Measurements from ENCODE around the gene TBC1D9. TPM values are rescaled to one million over a fixed set of nuclear protein-coding genes. Genes with fewer than 3 reads are reported as not detected.

TBC1D9 gene
- total RNA-seq, 1 donor from 2014 or later: 76.6 TPM

GRCh38 chr4:140688711-140689598 lies 67.2 kb downstream of the TBC1D9 start:
- DNase-seq: no peak

DNA sequence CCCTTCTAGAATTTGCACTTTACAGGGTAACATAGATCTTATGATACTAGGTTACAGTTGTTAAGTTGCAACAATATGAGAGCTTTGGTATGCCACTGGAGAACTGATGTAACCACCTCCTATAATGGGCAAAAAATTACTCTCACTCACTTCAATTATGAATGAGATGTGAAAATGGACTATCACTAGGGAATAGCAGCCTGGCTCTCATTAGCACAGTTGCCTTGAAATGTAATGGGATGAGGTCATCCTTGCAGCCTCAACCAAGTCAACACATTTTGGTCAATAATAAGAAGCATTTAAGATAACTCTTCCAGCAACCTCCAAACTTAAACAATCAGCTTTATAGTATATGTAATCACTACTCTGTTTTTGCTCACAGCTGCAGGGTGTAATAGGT lies 69.4 kb downstream of the TBC1D9 start:
- no peak for DNase-seq

DNA sequence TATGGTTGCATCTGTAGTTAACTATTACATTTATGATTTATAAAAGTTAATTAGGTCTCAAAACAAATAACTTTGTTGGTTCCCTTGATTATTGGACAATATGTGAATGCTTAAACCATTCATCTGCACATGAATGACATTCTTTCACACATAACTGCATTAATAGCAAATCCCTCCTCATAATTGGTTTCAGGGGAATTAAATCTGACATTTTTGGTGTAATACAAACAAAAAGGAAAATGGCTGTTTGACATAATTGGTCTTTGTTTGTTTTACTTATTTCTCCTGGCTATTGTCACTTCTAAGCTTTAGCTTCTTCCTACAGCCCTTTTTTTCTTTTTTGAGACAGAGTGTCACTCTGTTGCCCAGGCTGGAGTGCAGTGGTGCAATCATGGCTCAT lies 71.9 kb downstream of the TBC1D9 start:
- no peak for DNase-seq

DNA sequence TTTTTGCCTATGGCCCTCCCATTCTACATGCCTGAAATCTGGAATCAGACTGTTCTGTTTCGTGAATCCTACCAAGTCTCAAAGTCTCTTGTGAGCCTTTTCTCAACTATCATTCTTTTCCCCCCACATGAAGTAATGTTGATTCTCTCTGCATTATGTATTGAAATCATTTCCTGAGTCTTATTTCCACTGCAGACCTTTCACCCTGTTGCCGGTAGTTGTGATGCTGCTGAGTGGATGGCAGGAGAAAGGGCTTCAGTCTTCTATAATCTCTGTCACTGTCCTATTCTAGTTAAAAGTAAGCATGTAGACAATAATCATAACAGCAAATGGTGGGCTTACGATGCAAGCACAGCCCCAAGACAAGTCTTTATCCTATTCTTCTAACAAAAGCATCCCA lies 75.0 kb downstream of the TBC1D9 start:
- peak; percentile 56 for DNase-seq

DNA sequence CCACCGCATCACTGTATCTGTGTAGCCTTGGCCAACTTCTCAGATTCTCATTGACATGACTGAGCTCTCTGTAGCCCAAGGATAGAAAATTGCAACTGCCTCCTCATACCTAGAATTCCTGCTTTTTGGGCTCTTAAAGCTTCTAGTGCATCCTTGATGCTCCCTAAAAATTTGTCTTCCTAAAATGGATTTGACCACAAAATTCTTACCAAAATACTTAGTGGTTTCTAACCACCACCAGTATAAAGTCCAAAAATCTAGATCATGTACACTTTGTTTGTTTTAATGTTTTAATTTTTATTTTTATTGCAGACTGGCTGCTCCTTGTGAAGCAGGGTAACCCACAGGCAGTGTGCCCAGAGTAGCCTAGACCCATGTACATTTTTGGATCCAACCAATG lies 75.5 kb downstream of the TBC1D9 start:
- no peak for DNase-seq

- no peak for DNase-seq
Observed at GRCh38 chr4:140679576-140679975, 76.6 kb downstream of the TBC1D9 start.

GRCh38 chr4:140675599-140676231 lies 80.5 kb downstream of the TBC1D9 start:
- DNase-seq: peak; percentile 65

GRCh38 chr4:140673729-140674128 lies 82.5 kb downstream of the TBC1D9 start:
- no peak for DNase-seq

GRCh38 chr4:140672416-140672815 lies 83.8 kb downstream of the TBC1D9 start:
- no peak for DNase-seq

- DNase-seq: no peak
Observed at GRCh38 chr4:140668111-140668510, 88.1 kb downstream of the TBC1D9 start.

DNA sequence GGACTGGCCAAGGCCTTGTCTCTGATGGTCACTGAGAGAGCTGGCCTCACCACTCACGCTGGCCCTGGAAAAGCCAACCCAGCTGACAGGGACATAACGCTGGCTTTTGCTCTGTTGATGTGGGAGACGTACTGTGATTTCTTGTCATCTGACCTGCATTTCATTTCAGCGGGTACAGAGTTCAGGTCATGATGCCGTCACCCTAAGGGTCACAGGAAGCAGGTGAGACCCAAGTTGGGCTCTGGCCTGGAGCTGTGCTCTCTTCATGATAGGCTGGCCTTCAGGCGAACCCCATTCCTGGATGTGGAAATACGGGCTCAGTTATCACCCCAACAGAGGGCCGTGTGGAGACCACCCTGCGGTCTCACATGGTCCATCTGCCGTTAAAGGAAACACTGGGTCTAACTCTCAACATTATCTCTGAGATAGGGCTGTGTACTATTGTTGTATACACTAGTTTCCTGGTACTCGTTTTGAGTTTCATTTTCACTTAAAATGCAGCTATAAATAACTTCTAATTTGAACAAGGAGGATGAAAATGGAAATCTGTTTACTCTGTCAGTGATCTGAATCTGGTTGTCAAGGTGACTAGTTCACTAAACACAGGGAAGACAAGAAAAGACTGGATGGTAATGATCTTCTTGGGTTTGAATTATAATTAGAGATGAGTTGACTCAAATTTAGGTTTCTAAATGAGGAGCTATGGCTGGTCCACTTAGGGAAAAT lies 89.1 kb downstream of the TBC1D9 start:
- DNase-seq: no peak

- DNase-seq: no peak
Observed at GRCh38 chr4:140662082-140662869, 93.9 kb downstream of the TBC1D9 start.

DNA sequence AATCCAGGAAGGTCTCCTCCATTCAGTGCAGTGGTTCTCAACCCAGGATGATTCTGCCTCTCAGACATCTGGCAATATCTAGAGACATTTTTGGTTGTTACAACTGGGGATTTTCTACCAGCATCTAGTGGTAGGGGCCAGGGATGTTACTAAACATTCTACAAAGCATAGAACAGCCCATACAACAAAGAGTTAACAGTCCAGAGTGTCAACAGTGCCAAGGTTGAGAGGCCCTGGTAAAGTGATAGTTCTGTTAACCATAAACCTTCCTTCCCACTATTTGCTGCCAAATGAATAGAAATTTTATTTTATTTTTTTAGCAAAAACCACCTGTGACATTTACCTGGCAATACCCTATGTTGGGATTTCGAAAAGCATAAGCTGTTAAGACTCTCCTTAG lies 94.6 kb downstream of the TBC1D9 start:
- DNase-seq: no peak

GRCh38 chr4:140659943-140660700 lies 96.1 kb downstream of the TBC1D9 start:
- peak; percentile 14 for DNase-seq

- DNase-seq: no peak
Observed at GRCh38 chr4:140654495-140654814, 101.7 kb downstream of the TBC1D9 start.

GRCh38 chr4:140653718-140654494 lies 102.3 kb downstream of the TBC1D9 start:
- no peak for DNase-seq

- DNase-seq: no peak
Observed at GRCh38 chr4:140652601-140653000, 103.6 kb downstream of the TBC1D9 start.

GRCh38 chr4:140648716-140649308 lies 107.4 kb downstream of the TBC1D9 start:
- DNase-seq: no peak

DNA sequence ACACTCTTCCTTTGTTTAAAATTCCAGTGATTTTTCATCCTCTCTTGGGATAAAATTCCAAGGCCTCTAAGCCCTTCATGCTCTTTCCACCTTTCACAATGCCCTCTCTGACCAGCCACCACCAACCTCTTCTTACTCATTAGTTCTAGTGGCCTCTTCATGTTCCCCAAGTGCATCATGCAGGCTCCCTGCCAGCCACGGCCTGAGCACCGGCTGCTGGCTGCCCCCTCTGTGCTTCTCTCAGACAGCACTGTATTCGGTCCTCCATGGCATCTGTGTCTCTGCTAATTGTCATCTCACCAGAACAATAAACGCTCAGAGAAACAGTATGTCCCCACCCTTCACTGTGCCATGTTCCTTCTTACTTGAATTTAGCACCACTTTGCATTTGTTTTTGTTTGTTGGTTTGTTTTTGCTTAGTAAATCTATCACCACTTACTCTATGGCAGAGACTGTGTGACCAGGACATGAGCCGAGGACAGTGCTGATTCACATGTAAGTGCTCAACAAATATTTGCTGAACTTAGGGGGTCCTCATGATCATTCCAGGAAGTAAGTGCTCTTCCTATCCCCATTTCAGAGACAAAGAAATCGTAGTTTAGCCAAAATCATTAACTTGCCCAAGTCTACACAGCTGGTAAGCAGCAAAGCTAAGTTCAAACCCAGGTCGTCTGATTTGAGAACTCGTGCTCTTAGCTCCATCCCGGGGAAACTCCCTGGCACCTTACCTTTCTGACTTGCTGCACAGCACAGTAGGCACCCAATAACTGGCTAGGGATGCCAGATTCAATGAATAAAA lies 110.4 kb downstream of the TBC1D9 start:
- DNase-seq: no peak

DNA sequence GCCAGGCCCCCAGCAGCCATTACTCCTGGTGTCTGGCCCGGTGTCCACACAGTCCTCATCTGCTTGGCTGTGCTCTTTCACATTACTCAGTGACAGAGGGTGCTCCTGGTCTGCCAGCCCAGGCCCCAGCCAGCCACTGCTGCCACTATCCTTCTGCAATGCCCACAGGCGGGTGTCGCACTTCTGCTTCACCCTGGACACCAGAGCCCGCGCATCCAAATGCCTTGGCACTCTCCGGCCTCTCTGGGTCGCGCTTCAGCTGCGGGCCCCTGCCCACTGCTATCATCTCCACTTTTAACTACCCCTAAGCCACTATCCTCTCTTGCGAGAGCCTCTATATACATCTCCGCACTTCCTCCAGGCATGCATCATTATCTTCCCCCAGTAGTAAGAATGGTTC lies 111.0 kb downstream of the TBC1D9 start:
- no peak for DNase-seq

Data from dermis blood vessel endothelial cell (primary cell).